HL-60/S4 treated with phorbol 12-myristate 13-acetate at 8.2 ng/mL for 4 days and 3 days (cell line): ENCODE data around the gene TMEM121.
"Not testable (repeated sequence)": the region's sequence is repeated elsewhere in the genome, so short reads cannot be mapped to it uniquely, and the experiment has no call there.

Experiments used
- in situ Hi-C: fragments of 300-500 bp; cut with MboI; formaldehyde crosslinking; loops from 2 replicates; pipeline ENCODE4 v1.15.0; 2022; ENCODE audit warnings: low sequenced_read_pairs

Gene TMEM121

GRCh38 chr14:105537580-105538474 is 11.4 kb downstream of the TMEM121 start:
- in situ Hi-C loops, result no loop called here

DNA sequence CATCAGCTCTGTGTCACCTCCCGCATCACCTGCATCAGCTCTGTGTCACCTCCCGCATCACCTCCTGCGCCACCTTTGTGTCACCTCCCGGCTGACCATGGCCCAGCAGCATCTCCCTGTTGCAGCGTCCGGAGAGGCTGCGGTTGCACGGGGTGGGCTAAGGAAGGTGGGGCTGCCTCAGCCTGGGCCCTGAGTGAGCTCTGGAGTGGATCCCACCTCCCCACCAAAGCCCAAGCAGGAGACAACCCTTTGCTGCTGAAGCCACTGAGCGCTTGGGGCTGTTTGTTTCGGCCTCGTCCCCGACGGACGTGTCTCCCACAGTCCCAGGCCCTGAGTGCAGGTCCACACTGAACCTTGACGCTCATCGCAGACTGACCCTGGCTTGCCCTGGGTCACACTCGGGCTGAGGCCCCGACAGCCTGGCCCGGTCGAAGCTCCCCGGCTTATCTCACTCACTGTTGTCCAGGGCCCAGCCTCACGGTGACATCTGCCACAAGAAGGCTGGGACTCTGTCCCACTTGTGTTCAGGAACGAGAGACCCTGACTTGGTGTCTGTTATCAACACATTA is 12.2 kb downstream of the TMEM121 start:
- in situ Hi-C loops, result no loop called here

DNA sequence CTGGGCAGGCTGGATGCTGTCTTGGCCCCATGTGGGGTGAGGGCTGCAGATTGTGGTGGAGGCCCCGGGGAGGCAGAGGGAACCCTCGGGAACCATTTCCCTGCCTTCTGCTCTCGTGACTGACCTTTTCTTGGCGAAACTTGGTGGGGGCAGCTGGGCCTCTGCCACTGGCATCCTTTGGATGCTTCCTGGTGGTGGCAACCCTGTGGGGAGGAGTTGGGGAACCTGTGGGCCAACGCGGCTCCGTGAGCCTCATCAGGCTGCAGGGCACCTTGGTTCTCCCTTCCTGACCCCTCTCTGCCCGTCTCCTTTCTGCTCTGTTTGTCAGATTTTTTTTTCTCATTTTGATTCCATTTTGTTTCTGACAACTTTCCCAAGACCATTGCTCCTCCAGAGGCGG is 14.4 kb downstream of the TMEM121 start:
- in situ Hi-C loops, result no loop called here

- in situ Hi-C loops, result no loop called here
Observed at GRCh38 chr14:105541218-105541875, 15.0 kb downstream of the TMEM121 start.

DNA sequence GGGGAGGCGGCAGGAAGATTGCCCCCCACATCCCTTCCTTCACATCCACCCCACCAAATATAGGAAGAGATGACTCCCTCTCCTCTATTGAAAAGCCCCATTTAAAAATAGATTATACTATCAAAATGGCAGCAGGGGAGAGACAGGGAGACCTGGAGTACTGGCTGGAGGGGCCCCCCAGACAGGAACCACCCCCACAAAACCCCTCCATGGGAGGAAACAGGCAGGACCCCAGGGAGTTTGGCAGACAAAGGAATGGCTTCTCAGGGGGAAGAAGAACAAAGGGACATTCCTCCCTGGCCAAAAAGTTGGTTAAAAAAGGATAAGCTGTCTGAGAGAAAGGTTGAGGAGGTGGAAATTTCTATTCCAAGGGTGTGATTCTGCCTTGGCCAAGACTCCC is 19.3 kb downstream of the TMEM121 start:
- in situ Hi-C loops, result not testable (repeated sequence)

- in situ Hi-C loops, result not testable (repeated sequence)
Observed at GRCh38 chr14:105546410-105546809, 20.0 kb downstream of the TMEM121 start.

GRCh38 chr14:105547072-105547471 is 20.7 kb downstream of the TMEM121 start:
- in situ Hi-C loops, result not testable (repeated sequence)

- in situ Hi-C loops, result no loop called here
Observed at GRCh38 chr14:105547741-105548169, 21.4 kb downstream of the TMEM121 start.

DNA sequence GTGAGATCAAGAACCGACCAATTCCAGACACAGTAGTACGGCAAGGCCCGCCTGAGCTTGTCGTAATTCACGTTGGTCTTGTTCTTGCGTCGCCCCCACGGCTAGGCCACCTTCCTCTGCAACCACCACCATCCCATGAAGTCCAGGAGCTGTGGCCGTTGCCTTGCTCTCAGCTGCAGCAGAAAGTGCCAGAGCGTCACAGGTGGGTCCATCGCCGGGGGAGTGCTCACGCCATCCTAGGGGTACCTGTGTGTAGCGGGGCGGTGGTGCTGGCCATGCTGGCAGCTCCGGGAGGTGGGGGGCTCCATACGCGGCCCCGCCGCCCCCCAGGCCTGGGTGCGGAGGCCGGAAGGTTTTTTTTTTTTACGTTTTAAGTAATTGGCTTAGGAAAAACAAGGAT is 23.1 kb downstream of the TMEM121 start:
- in situ Hi-C loops, result no loop called here

DNA sequence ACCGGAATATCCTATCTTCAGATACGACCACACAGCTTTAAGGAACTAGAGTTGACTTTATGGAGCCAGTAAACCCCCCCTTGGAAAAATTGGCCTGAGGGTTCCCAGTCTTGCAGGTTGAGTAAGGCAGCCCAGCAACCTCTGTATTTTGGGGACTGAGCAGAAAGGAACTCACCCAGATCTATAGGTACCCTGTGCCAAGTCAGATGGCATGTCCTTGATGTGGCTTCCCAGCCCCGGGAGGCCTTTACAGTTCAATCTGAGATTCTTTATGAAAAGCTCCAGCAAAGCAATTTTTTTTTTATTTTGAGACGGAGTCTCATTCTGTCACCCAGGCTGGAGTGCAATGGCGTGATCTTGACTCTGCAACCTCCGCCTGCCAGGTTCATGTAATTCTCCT is 27.6 kb downstream of the TMEM121 start:
- in situ Hi-C loops, result loop anchor here (25.0 kb wide), 1 partner anchor 458 kb away; no protein-coding TSS in a partner anchor

- in situ Hi-C loops, result loop anchor here (25.0 kb wide), 1 partner anchor 458 kb away; no protein-coding TSS in a partner anchor
Observed at GRCh38 chr14:105554523-105554922, 28.1 kb downstream of the TMEM121 start.

DNA sequence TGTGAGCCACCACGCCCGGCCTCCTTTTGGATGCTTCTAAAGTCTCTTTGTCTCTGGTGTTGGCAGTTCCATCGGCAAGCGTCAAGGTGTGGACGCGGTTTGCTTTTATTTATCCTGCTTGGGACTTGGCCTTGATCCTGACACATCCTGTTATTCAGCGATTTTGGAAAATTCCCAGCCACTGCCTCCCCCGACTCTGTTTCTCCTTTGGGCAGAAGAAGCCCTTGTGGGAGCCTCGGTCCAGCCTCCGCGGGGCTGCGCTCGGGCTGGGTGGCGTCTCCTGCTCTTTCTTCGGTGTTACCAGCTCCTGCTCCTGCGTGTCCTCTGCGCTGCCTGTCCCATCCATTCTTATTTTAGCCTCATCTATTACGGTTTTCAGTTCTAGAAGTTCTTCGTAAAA is 31.3 kb downstream of the TMEM121 start:
- in situ Hi-C loops, result loop anchor here (25.0 kb wide), 1 partner anchor 455 kb away; no protein-coding TSS in a partner anchor

- in situ Hi-C loops, result loop anchor here (25.0 kb wide), 1 partner anchor 454 kb away; no protein-coding TSS in a partner anchor
Observed at GRCh38 chr14:105558449-105559154, 32.2 kb downstream of the TMEM121 start.

GRCh38 chr14:105559384-105560047 is 33.1 kb downstream of the TMEM121 start:
- in situ Hi-C loops, result loop anchor here (25.0 kb wide), 1 partner anchor 453 kb away; no protein-coding TSS in a partner anchor

- in situ Hi-C loops, result loop anchor here (25.0 kb wide), 1 partner anchor 452 kb away; no protein-coding TSS in a partner anchor
Observed at GRCh38 chr14:105560048-105560669, 33.8 kb downstream of the TMEM121 start.

GRCh38 chr14:105561345-105561744 is 35.0 kb downstream of the TMEM121 start:
- in situ Hi-C loops, result loop anchor here (25.0 kb wide), 1 partner anchor 451 kb away; no protein-coding TSS in a partner anchor

DNA sequence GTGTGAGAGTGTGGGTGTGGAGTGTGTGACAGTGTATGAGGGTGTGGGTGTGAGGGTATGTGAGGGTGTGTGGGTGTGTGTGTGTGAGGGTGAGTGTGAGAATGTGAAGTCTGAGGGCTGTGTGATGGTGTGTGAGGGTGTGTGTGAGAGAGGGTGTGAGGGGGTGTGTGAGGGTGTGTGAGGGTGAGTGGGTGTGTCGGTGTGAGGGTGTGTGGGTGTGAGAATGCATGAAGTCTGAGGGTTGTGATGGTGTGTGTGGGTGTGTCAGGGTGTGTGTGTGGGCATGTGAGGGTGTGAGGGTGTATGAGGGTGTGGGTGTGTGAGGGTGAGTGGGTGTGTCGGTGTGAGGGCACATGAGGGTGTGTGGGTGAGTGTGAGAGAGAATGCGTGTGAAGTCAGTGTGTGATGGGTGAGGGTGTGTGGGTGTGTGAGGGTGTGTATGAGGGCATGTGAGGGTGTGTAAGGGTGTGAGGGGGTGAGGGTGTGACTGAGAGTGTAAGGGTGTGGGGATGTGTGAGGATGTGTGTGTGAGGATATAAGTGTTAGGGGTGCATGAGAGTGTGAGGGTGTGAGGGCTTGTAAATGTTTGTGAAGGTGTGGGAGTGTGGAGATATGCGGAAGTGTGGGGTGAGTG is 36.4 kb downstream of the TMEM121 start:
- in situ Hi-C loops, result loop anchor here (25.0 kb wide), 1 partner anchor 449 kb away; no protein-coding TSS in a partner anchor

DNA sequence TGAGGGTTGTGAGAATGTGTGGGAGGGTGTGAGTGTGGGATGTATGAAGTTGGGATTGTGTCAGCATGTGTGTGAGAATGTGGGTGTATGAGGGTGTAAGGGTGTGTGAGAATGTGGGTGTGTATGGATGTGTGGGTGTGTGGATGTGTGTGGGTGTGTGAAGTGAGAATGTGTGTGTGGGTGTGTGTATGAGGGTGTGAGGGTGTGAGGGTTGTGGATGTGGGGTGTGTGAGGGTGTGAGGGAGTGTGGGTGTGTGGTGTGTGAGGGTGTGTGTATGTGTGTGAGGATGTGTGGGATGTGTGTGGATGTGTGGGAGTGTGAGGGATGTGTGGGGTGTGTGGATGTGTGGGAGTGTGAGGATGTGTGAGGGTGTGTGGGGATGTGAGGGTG is 37.0 kb downstream of the TMEM121 start:
- in situ Hi-C loops, result loop anchor here (25.0 kb wide), 1 partner anchor 449 kb away; no protein-coding TSS in a partner anchor

DNA sequence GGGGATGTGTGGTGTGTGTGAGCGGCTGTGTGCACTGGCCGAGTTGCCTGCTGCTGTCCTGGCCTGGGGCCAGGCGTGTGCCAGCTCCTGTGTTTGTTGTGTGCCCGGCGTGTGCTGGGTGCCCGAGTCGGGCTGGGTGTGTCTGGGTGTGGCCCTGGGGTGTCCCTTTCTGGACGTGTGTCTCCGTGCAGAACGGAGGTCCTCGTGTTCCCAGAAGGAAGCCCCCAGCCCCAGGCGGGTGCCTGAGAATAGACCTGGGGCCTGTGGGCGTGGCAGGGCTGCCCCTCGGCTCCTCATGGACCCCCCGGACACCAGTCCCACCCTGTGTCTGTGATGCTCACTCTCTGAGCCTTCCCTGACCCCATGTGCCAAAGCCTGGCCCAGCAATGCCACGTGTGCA is 38.2 kb downstream of the TMEM121 start:
- in situ Hi-C loops, result loop anchor here (25.0 kb wide), 1 partner anchor 448 kb away; no protein-coding TSS in a partner anchor
